Measurements from ENCODE around the gene NXF3. TPM values are rescaled to one million over a fixed set of nuclear protein-coding genes. Genes with fewer than 3 reads are reported as not detected.
"Not testable (repeated sequence)": the region's sequence is repeated elsewhere in the genome, so short reads cannot be mapped to it uniquely, and the experiment has no call there.

Gene NXF3, protein sequence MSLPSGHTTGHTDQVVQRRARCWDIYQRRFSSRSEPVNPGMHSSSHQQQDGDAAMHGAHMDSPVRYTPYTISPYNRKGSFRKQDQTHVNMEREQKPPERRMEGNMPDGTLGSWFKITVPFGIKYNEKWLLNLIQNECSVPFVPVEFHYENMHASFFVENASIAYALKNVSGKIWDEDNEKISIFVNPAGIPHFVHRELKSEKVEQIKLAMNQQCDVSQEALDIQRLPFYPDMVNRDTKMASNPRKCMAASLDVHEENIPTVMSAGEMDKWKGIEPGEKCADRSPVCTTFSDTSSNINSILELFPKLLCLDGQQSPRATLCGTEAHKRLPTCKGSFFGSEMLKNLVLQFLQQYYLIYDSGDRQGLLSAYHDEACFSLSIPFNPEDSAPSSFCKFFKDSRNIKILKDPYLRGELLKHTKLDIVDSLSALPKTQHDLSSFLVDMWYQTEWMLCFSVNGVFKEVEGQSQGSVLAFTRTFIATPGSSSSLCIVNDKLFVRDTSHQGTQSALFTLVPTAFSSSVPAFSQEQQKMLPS
- 1 to 10 TPM; 1.0 to 1.6 TPM for total RNA-seq
- long read RNA-seq = 0 reads

DNA sequence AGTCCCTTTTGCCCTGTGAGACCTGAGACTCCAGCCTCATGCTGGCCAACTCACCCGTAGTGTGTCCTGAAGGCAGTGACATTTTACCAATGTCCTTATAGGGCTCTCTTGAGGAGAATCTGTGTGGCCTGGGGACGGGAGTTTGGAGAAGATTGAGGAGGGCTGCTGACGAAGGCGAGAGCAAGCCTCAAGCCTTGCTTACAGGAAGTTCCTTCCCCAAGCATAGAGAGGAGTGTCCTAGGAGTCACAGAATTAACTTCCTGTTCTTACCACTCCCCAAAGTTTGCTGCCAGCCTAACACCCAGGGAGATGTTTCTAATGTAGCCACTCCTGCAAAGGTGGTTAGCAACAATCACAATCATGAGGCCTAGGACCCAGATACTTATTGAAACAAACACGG, at the start of gene NXF3:
TSS of gene NXF3 (minus strand) at position 202 of the 400 bp plus-strand sequence. CDS start at position 82, 120 bp downstream.
- ATAC-seq = no peak
- intact Hi-C loops (cut with DNase I) = no loop called here
- DNase-seq = no peak

DNA sequence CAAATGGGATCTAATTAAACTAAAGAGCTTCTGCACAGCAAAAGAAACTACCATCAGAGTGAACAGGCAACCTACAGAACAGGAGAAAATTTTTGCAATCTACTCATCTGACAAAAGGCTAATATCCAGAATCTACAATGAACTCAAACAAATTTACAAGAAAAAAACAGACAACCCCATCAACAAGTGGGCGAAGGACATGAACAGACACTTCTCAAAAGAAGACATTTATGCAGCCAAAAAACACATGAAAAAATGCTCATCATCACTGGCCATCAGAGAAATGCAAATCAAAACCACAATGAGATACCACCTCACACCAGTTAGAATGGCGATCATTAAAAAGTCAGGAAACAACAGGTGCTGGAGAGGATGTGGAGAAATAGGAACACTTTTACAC, 43.6 kb upstream of the NXF3 start:
- ATAC-seq; intact Hi-C loops (cut with DNase I); DNase-seq: not testable (repeated sequence)

DNA sequence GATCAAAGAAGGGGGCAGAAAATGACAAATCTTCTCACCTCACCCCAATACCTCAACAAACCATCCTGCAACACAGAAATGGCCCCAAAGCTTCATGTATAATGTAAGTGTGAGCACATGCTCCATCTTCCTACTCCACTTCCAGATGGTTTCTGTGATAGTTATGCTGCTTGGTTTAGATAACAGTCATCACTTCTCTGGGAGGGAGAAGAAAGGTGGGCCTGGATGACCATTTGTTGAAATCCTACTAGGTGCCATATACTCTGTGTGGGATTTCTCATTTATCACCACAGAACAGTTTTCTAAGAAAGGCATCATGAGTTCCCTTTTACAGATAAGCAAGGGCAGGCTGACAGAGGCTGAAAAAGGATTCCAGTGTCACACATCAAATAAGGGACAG, 31.3 kb upstream of the NXF3 start:
- intact Hi-C loops (cut with DNase I) = no loop called here
- ATAC-seq (no peak), DNase-seq (no peak)

DNA sequence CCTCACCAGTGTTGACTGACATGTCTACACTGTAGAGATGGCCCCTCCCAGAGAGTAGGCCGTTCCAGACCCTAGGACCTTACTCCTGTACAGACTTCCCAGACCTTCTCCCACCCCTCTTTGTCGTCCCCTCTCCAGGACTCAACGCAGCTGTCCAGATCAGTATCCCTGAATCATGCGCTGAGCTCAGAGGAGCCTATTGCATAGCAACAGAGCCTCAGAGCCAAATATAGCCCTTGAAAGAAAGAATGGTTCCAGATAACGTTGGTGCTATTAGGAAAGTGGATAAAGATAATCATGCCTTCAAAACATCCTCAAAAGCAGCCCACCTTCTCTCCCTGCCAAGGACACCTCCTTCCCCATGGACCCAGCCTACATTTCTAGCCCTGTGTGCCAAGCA, 27.8 kb upstream of the NXF3 start:
- DNase-seq (no peak), ATAC-seq (no peak)
- intact Hi-C loops (cut with DNase I) = no loop called here

DNA sequence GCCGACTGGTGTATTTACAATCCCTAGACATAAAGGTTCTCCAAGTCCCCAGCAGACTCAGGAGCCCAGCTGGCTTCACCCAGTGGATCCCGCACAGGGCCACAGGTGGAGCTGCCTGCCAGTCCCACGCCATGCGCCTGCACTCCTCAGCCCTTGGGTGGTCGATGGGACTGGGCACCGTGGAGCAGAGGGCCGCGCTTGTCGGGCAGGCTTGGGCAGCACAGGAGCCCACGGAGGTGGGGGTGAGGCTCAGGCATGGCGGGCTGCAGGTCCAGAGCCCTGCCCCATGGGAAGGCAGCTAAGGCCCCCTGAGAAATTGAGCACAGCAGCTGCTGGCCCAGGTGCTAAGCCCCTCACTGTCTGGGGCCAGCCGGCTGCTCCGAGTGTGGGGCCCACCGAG, 24.0 kb upstream of the NXF3 start:
- ATAC-seq; intact Hi-C loops (cut with DNase I); DNase-seq: not testable (repeated sequence)

DNA sequence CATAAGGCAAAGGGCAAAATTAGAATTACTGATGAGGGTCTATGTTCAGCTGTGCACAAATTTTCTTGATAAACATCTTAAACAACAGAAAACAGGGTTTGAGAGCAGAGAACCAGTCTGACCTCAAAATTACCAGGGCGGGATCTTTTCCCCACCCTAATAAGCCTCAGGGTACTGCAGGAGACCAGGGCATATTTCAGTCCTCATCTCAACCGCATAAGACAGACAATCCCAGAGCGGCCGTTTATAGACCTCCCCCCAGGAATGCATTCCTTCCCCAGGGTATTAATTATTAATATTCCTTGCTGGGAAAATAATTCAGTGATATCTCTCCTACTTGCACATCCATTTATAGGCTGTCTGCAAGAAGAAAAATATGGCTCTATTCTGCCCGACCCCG, 16.6 kb upstream of the NXF3 start:
- ATAC-seq; intact Hi-C loops (cut with DNase I); DNase-seq: not testable (repeated sequence)

- intact Hi-C loops (cut with DNase I) = no loop called here
- ATAC-seq (no peak), DNase-seq (no peak)
These were observed 14.9 kb upstream of the NXF3 start for GRCh38 chrX:103107836-103108235.

DNA sequence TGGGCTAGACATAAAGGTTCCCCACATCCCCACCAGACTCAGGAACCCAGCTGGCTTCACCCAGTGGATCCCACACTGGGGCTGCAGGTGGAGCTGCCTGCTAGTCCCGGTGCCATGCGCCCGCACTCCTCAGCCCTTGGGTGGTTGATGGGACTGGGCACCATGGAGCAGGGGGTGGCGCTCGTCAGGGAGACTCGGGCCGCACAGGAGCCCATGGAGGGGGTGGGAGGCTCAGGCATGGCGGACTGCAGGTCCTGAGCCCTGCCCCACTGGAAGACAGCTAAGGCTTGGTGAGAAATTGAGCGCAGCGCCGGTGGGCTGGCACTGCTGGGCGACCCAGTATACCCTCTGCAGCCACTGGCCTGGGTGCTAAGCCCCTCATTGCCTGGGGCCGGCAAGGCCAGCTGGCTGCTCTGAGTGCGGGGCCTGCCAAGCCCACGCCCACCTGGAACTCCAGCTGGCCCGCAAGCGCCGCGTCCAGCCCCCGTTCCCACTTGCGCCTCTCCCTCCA, 14.3 kb upstream of the NXF3 start:
- ATAC-seq; intact Hi-C loops (cut with DNase I); DNase-seq: not testable (repeated sequence)

GRCh38 chrX:103104370-103104769, 11.4 kb upstream of the NXF3 start:
- intact Hi-C loops (cut with DNase I); ATAC-seq; DNase-seq: not testable (repeated sequence)

- ATAC-seq; intact Hi-C loops (cut with DNase I); DNase-seq: not testable (repeated sequence)
These were observed 10.9 kb upstream of the NXF3 start for GRCh38 chrX:103103866-103104265.

GRCh38 chrX:103101299-103102042, 8.5 kb upstream of the NXF3 start:
- DNase-seq = peak; percentile 33
- intact Hi-C loops (cut with DNase I) = no loop called here
- ATAC-seq = no peak

DNA sequence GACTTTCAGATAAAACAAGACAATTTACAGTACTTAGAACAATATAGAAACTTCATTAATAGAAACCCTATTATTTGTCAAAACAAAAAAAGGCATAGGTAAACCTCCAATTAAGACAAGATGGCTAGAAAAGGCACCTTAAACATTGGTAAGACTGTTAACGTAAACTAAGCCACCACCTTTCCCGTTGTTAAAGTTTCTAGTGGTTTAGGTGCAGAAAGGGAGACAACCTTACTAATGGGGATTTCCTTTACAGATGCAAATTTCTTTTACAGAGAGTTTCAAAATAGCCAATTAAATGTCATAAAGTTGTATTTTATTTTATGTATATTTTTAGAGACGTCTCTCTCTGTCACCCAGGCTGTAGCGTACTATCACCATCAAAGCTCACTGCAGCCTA, 7.5 kb upstream of the NXF3 start:
- intact Hi-C loops (cut with DNase I) = no loop called here

GRCh38 chrX:103099691-103100090, 6.7 kb upstream of the NXF3 start:
- DNase-seq (no peak), ATAC-seq (no peak)
- intact Hi-C loops (cut with DNase I) = no loop called here

More for the DNA sequence above, 7.5 kb upstream of the NXF3 start:
- DNase-seq (no peak), ATAC-seq (no peak)

DNA sequence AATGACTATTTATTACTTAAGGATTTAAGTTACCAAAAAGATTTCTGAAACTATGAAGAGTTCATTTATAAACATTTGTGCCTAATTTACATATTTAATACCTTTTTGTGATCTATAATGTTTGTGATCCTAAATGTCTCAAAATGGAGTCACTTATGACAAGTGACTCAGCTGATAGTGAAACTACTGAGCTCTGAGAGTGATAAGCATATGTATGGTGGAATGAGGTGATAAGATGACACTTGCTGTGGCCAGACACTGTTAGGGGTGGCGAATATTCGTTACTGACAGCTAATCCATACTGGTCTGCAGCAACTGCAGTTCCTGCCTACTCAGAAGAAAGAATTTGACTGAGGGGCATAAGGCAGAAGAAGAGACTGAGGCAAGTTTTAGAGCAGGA, 5.5 kb upstream of the NXF3 start:
- ATAC-seq = no peak
- intact Hi-C loops (cut with DNase I) = no loop called here
- no peak for DNase-seq

GRCh38 chrX:103081051-103081450, 11.9 kb downstream of the NXF3 start:
- ATAC-seq (no peak), DNase-seq (no peak)
- intact Hi-C loops (cut with DNase I) = no loop called here

- intact Hi-C loops (cut with DNase I) = no loop called here
- DNase-seq (no peak), ATAC-seq (no peak)
These were observed 19.5 kb downstream of the NXF3 start for GRCh38 chrX:103073467-103073866.

GRCh38 chrX:103066606-103067005, 26.3 kb downstream of the NXF3 start:
- no peak for DNase-seq
- intact Hi-C loops (cut with DNase I) = no loop called here
- ATAC-seq = no peak

DNA sequence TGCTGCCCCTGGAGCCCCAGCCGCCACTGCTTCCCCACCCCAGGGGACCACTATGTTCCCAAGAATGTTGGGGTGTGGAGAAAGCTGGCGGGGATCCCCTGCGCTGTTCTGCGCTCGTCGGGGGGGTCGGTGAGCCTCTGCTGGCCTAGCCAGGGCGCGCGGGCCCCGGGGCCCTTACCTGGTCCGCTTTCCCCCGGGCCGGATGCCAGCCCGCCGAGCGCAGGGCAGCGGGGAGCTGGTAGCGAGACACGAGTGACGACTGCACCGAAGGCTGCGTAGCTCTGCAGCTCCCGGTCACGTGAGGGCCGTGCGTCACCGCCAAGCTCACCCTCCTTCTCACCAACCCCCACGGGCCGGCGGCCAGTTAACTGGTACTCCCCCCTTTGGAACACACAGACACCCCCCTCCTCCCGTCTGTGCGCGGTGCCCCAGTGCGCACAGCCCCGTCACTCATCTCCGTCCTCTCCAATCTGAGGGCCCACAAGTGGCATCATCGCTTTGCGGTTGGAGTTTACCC, 29.0 kb downstream of the NXF3 start, which contains the start of gene BEX1:
TSS of gene BEX1 (minus strand) at position 254 of the 517 bp plus-strand sequence. CDS start 897 bp downstream, outside the sequence.
- ATAC-seq (peak; percentile 44 to 80), DNase-seq (peak; percentile 49)
- intact Hi-C loops (cut with DNase I) = no loop called here

DNA sequence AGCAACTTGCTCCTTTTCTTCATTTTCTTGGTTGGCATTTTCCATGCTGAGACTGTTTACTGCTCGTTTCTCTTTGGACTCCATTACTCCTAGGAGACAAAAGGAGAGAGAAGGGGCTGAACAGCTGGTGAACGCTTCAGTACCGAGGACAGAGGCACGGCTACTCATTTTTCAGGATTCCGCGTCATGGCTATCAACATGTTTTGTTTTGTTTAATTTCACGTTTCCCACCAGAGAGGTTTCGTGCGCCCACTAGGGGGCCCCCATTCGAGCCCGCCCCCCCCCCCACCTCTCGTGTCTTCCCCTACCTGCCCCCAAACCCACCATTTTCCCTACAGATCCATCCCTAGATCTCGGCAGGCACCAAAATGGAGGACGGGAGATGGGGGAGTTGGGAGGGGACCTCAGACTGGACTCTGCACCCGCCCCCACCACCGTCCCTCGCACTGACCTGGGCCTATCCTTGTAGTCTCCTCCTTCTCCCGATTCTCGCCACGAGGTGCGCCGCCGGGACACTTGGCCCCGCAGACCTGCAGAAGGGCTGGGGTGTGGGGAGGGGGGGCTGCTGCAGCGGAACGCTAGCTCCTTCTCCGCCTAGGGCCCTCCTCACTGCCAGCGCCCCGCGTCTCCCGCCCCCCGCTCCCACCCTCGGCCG, 29.6 kb downstream of the NXF3 start:
- DNase-seq = no peak
- intact Hi-C loops (cut with DNase I) = no loop called here
- ATAC-seq = peak in 1 of 2 donors; percentile 61
